GM19023 (cell line): Measurements from ENCODE around the gene ELP2.
"Not testable (repeated sequence)": the region's sequence is repeated elsewhere in the genome, so short reads cannot be mapped to it uniquely, and the experiment has no call there.

ENCODE experiments used
- ATAC-seq: cut with Tn5 transposase; IDR thresholded peaks from one replicate; pipeline ENCODE4 v1.9.1; 2021; ENCODE audit warnings: mild to moderate bottlenecking, moderate library complexity; ENCODE audit not compliant: unreplicated experiment

Gene ELP2

DNA sequence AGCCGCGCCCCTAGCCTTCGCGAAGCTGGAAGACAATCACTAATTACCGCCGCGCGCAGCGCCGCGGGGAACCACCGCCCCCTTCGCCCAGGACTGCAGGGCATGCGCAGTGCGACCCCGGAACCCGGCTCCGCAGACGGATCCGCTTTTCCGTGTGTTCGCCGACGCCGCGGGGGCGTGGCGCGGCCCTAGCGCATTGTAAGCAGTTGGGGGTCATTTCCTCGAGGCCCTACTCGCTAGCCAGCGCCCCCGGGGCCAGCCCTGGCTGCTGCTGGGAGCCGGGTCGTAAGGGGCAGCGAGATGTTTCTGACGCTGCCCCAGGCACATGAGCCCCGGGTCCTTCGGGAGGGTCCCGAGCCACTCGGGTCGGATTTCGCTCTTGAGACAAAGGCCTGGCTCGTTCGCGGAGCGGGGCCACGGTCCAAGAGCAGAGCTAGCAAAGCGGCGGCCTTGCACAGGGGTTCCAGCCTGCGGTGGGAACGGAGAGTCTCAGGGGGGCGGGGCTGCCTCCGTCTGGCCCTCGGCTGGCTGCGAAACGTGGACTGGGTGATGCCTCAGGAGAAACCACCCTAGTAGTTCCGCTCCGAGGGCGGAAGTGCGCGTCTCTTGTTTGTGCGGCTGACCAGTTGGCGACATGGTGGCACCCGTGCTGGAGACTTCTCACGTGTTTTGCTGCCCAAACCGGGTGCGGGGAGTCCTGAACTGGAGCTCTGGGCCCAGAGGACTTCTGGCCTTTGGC, at the start of gene ELP2, which contains the start of gene SLC39A6:
ELP2 (plus strand) TSS at position 600 of the 739 bp plus-strand sequence; CDS start at position 635, 35 bp downstream.
SLC39A6 (minus strand) TSS at position 41 of the 739 bp plus-strand sequence. CDS start 2,333 bp downstream, outside the sequence.
- peak; percentile 95 for ATAC-seq

GRCh38 chr18:36081118-36081517, 48.6 kb upstream of the ELP2 start:
- not testable (repeated sequence) for ATAC-seq

GRCh38 chr18:36083729-36084128, 46.0 kb upstream of the ELP2 start:
- ATAC-seq = no peak

GRCh38 chr18:36085195-36085594, 44.5 kb upstream of the ELP2 start:
- ATAC-seq = no peak

GRCh38 chr18:36086186-36086585, 43.5 kb upstream of the ELP2 start:
- ATAC-seq = no peak

- no peak for ATAC-seq
Observed at GRCh38 chr18:36088256-36088655, 41.4 kb upstream of the ELP2 start.

- no peak for ATAC-seq
Observed at GRCh38 chr18:36089001-36089400, 40.7 kb upstream of the ELP2 start.

DNA sequence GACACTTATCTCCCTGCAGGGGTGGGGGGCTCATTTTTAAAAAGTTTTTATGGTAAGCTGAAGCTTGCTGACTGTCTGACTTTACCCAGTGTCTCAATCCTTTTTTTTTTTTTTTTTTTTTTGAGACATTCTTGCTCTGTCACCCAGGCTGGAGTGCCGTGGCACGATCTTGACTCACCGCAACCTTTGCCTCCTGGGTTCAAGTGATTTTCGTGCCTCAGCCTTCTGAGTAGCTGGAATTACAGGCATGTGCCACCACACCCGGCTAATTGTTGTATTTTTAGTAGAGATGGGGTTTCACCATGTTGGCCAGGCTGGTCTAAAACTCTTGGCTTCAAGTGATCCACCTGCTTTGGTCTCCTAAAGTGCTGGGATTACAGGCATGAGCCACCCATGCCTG, 37.6 kb upstream of the ELP2 start:
- ATAC-seq = not testable (repeated sequence)

DNA sequence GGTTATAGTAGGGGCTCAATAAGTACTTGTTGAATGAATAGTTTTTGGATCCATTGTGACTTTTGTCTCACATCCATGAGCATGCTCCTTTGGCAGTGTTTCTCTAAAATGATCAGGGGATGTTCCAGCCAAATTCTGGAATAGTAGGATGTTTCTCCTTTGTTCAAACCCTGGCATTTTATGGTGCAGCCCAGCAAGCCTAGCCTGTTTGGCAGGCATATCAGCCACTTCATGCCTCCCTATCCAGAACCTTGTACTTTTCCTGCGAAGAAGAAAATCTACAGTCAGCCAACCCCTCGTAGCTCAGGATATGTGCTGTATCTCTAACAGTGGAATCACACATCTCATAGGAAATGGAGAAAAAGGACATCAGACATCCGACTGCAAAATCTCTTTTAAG, 35.3 kb upstream of the ELP2 start:
- ATAC-seq = no peak

DNA sequence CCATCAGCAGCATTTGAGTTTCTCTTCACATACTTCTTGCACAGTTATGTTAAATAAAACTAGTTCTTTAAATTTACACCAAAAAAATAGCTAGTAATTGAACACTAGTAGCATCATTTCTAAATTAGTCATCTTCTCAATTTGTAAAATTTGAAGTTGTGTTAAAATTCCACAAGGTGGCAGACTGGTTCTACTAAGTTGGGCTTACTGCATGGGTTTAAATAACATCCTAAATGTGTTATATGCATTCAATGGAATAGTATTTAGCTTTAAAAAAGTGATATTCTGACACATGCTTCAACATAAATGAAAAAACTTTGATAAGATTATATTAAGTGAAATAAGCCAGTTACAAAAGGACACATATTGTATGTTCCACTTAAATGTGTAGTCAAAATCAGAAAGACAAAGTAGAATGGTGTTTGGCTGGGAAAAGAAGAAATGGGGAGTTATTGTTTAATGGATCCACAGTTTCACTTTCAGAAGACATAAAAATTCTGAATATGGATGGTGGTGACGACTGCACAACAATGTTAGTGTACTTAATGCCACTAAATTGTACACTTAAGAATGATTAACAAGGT, 33.7 kb upstream of the ELP2 start:
- ATAC-seq = no peak

GRCh38 chr18:36096955-36097354, 32.7 kb upstream of the ELP2 start:
- ATAC-seq = no peak

- no peak for ATAC-seq
Observed at GRCh38 chr18:36099311-36099710, 30.4 kb upstream of the ELP2 start.

- ATAC-seq = no peak
Observed at GRCh38 chr18:36101943-36102342, 27.8 kb upstream of the ELP2 start.

GRCh38 chr18:36104749-36105148, 24.9 kb upstream of the ELP2 start:
- no peak for ATAC-seq

GRCh38 chr18:36107477-36107876, 22.2 kb upstream of the ELP2 start:
- no peak for ATAC-seq

DNA sequence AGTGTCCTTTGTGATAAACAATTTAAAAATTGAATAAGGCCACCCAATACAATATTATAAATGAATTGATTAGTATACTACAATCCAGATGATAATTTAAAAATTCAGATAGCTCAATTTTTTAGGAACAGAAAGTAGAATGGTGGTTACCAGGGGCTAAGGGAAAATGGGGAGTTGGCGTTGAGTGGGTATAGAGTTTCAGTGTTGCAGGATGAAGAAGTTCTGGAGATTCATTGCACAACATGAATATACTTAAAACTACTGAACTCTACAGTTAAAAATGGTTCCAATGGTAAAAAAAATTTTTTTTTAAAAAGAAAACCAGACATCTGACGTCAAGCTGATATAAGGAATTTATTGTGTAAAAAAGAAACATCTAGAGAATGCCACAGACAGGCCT, 21.5 kb upstream of the ELP2 start:
- ATAC-seq = no peak

DNA sequence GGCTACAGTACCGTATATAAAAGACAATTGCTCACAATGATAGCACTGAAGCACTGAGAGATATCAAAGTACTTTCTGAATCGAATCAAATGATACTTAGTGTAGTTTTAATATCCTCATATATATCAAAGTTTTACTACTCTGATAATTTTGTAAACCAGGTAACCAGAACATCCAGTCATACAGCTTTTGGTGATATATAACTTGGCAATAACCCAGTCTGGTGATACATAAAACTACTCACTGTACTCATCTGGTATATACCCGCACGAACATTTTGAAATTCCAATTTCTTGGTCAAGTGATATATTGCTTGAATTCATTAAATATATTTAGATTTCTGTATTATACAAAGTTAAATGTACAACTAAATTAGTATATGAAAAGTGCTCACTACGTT, 21.1 kb upstream of the ELP2 start:
- no peak for ATAC-seq

DNA sequence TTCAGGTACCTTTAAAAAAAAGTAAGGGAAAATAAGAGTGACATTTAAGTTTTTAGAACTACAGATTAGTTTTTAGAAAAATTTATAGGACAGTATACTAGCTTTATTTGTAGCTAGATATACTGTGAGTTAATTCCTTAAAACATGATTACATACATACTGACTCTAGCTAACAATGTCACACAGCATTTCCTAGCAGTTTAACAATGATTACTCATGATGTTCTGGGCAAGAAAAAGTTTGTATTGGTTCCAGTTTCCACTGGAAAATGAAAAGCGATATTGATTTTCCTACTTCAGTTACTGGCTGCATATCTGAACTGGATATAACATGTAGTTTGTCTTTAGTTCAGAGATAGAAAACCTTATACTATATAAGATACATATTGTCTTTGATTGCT, 20.0 kb upstream of the ELP2 start:
- no peak for ATAC-seq

- ATAC-seq = no peak
Observed at GRCh38 chr18:36112302-36112701, 17.4 kb upstream of the ELP2 start.

GRCh38 chr18:36114251-36114650, 15.4 kb upstream of the ELP2 start:
- no peak for ATAC-seq

DNA sequence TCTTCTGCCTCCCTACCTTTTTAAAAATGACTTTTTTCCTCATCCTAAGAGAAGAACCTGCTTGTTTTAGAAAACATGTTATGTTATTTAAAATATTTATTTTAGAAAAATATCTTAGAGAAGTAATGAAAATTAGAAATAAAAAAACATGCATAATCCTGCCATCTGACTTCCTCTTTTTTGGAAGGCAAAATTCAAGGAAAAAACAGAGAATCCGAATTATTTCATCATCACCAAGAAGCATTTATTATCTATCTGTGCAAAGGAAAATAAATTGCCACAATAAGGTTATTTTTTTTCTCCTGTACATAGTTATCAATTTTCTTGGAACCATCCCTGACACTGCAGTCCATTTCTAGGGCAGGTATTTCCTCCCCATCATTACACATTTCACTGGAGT, 15.0 kb upstream of the ELP2 start:
- ATAC-seq = no peak

DNA sequence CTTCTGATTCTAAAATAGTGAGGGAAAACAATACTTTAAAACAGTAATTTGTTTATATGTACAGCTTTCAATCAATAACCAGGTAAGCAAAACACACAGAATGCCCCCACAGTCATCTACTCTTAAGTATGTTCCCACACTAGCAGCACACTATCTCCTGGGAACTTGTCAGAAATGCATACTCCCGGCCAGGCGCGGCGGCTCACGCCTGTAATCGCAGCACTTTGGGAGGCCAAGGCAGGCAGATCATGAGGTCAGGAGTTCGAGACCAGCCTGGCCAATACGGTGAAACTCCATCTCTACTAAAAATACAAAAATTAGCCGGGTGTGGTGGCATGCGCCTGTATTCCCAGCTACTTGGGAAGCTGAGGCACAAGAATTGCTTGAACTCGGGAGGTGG, 12.9 kb upstream of the ELP2 start:
- ATAC-seq = not testable (repeated sequence)

DNA sequence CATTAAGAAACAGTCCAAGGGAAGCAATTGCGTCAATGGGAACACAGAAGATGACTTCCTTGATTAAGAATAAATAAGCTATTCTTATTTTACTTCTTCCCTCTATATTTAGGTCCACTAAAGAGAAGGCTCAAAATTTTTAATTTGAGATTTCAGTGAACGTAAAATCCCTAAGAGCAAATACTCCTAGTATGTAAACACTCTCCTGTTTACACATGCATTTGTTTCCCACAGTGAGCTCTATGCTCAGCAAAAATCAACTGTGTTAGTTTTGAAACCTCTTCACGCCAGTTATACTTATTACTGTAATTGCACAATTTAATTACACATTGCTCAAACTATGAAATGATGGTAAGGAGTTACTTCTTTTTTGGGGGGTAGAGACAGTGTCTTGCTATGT, 9.4 kb upstream of the ELP2 start:
- no peak for ATAC-seq
